SK-N-MC (cell line): ENCODE measurements around the gene UMAD1.

Source experiments
- EZH2 ChIP-seq: fragments of 200-600 bp; sonication (generic); IDR thresholded peaks from one replicate; pipeline ENCODE4 v1.6.1; 2017; ENCODE audit warnings: antibody characterized with exemption
- FOXP2 ChIP-seq: optimal IDR thresholded peaks from 2 replicates; pipeline ENCODE3; 2011; ENCODE audit warnings: mild to moderate bottlenecking, moderate library complexity; ENCODE audit not compliant: insufficient read depth; ENCODE audit errors: extremely low read length, control extremely low read depth
- POLR2AphosphoS5 ChIP-seq: IDR thresholded peaks from 2 replicates; pipeline ENCODE4 v1.6.1; 2012; ENCODE audit warnings: mild to moderate bottlenecking, low read depth, low read length, borderline replicate concordance

DNA sequence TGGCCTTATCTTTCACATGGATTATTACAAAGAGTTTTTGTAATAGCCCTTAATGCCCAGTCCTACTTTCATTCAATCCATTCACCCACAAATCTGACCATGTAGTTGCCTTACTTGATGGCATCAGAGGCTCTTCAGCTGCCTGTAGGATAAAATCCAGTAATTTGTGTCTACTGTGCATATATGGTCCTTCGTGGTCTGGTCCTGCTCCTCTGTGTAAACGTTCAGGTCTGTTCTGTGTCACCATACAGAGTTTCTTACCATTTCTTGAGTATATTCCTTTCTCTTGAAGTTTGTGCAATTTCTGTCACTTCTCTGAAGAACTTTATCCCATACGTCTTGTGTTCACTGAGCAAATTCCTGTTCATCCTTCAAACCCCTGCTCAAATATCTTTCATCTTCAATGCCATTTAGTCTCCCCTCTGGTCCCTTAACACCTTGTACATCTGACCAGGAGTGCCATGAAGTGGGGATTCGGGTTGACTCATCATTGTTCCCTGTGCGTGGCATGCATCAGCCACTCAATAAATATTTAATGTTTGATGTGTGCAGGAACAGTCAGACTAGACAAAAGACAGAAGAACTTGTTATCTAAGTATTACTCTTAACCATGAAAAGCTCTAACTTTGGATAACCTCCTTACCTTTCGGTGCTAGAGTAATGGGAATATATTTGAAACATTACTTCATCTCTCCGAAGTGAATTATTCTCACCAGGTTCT lies 176.4 kb downstream of the UMAD1 start:
- TF ChIP-seq EZH2: no peak
- no peak for TF ChIP-seq POLR2AphosphoS5
- TF ChIP-seq FOXP2: no peak
